Amygdala (tissue), 56 donors: ENCODE data around the gene TTC24.
A peak's percentile ranks its signal among the peaks of the same experiment; 100 is the strongest.
"Not testable (repeated sequence)": the region's sequence is repeated elsewhere in the genome, so short reads cannot be mapped to it uniquely, and the experiment has no call there.

Experiments
- DNase-seq, 56 donors: peaks; one replicate each; lab custom pipeline; 2025; lab: John Stamatoyannopoulos, UW

The TTC24 gene

DNA sequence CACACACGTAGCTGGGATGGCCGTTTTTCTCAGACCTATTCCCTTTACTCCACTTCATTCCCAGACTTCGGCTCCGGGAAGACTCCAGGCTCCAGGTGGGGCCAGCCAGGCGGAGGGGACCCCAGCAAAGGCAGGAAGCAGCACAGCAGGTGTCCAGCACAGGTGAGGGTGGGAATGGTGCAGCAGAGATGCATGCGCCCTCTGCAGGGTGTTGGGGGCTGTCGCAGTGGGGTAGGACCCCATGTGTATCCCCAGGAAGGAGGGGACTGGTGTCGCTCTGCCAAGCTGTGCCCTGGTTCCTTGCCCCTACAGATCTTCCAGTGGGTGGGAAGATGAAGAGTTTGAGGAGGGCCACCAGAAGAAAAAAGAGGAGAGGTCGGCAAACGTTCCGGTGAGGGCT lies 5.3 kb downstream of the TTC24 start:
- no peak for DNase-seq

DNA sequence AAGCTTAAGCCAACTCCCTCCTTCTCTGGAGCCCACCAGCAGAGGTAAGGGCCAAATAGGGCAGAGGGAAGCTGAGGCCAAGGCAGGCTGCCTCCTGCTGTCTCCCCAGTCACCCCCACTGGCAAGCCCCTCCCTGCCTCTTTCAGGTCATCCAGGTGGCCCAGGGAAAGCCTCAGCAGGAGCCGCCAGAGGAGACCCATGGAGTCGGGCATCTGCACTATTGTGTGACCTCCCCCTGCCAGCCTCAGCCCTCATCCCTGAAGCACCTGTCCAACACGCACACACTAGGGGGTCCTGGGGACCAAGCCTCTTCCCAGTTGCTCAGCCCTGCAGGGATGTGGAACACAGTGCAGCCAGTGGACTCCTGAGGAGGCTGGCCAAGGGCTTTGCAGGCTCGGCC lies 6.8 kb downstream of the TTC24 start:
- no peak for DNase-seq

DNA sequence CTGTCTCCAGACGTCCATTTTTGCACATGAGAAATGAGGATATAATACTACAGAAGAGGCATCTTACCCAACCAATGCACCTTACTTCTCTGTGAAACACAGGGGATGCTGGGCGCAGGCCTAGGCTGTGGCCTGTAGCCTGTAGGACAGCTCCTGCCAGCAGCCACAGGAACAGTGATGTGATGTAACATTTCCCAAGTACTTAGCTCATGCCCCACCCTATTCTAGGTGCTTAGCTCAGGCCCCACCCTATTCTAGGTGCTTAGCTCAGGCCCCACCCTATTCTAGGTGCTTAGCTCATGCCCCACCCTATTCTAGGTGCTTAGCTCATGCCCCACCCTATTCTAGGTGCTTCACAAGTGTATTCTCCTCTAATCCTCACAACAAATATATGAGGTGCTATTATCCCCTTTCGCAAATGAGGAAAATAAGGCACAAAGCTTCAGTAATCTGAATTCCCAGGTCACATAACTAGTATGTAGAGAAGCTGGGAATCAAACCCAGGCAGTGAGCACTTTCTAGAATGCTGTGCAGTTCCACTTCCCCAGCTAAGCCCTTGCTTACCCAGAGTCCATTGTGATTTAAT lies 7.5 kb downstream of the TTC24 start:
- no peak for DNase-seq

DNA sequence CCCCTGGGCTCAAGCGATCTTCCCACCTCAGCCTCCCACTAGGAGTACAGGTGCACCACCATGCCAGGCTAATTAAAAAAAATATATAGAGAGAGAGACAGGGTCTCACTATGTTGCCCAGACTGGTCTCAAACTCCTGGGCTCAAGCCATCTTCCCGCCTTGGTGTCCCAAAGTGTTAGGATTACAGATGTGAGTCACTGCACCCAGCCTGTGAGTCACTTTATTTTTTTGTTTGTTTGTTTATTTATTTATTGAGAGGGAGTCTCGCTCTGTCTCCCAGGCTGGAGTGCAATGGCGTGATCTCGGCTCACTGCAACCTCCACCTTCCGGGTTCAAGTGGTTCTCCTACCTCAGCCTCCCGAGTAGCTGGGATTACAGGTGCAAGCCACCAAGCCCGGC lies 8.4 kb downstream of the TTC24 start:
- DNase-seq, result not testable (repeated sequence)

DNA sequence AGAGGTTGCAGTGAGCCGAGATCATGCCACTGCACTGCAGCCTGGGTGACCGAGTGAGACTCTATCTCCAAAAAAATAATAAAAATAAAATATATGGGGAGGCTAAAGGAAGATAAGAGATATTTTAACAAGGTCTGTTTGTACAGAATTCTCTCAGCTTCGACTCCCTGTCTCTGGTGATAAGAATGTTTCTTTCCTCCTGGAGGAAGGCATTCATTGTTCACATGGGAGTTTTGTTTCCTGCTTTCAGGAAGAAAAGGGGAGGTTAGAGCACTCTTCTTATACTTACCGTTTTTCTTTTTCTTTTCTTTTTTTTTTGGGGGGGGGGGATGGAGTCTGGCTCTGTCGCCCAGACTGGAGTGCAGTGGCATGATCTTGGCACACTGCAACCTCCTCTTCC lies 10.0 kb downstream of the TTC24 start:
- DNase-seq, result no peak

DNA sequence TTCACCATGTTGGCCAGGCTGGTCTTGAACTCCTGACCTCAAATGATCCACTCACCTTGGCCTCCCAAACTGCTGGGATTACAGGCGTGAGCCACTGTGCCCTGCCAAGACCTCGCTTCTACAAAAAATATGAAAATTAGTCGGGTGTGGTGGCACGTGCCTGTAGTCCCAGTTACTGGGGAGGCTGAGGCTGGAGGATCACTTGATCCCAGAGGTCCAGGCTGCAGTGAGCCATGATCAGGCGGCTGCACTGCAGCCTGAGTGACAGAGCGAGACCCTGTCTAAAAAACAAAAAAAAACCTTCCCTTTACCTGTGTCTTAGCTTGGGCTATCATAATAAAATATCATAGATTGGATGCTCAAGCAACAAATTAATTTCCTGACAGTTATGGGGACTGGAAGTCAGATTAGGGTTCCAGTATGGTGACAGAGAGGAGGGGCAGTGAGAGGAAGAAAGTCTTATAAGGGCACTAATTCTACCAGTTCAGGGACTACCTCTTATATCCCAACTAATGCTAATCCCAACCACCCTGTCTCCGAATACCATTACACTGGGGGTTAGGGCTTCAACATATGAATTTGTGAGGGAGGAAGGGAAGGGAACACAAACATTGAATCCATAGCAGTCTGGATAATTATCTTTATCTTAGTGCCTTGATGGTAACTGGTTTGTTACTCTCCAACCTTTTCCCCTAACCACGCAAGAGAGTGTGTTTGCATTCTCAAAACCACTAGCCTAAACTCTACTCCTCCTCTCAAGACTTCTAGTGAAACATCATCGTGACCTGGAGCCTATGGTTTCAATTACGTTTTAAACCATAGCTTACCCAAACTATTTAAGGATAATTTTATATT lies 11.0 kb downstream of the TTC24 start:
- DNase-seq, result no peak

DNA sequence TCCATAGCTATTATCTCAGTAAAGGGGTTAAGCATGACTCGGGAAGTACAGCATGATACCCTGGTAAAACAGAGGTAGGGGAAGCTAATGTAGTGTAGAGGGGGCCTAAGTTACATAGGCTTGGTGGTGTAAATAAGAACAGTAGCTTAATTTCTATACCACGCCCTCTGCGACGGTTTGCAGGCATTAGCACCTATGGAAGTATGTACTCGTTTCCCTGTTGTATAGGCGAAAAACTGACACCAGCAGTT lies 11.6 kb downstream of the TTC24 start:
- DNase-seq, result no peak

DNA sequence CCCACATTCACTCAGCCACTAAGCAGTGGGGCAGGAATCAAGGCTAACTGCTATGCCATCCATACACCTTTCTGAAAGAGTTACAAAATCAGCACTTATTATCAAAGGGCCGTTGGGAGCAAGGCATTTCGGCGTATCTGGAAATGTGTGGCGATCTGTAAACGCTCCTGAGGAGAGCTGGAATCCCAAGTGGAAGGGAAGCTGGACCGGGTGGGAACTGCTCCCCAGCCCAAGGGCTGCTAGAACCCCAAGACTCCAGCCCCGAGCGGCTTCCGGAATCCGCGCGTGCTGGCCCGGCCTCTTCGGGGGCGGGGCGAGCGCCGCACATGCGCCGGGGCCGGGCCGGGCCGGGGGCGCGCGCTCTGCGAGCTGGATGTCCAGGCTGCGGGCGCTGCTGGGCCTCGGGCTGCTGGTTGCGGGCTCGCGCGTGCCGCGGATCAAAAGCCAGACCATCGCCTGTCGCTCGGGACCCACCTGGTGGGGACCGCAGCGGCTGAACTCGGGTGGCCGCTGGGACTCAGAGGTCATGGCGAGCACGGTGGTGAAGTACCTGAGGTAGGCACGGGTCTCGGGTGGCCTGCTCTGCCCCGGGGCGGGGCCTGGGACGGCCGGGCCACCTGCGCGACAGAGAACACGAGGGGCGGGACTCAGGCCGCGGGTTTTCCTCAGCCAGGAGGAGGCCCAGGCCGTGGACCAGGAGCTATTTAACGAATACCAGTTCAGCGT lies 12.1 kb downstream of the TTC24 start, which contains the start of gene NAXE:
Gene NAXE, plus strand, starts transcription at position 345 of the 726 bp plus-strand sequence. Its CDS starts 29 bp downstream, at position 374.
- peak in 52 of 56 donors; percentile 21 to 83 (median 62) for DNase-seq

DNA sequence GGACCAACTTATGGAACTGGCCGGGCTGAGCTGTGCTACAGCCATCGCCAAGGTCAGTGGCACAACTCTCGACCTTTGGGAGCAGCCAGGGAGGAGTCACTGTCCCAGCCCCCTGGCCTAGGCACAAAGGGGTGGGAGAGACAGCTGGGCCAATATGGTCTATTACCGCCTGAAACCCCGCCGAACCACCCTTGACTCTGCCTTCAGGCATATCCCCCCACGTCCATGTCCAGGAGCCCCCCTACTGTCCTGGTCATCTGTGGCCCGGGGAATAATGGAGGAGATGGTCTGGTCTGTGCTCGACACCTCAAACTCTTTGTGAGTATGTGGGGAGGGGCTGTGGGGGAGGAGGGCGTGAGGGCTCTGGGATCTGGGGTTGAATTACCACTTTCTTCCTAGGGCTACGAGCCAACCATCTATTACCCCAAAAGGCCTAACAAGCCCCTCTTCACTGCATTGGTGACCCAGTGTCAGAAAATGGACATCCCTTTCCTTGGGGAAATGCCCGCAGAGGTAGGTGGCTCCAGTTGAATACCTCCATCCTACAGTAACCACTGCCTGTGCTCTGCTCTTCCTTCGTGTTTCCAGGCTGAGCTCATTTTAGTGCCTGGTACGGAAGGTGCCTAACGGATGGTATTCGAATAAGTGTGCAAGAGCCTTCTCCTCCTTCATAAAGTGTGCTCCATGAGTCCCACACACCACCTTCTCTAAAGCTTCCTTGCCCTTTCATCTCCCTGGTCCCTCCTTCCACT lies 12.8 kb downstream of the TTC24 start:
- no peak for DNase-seq

DNA sequence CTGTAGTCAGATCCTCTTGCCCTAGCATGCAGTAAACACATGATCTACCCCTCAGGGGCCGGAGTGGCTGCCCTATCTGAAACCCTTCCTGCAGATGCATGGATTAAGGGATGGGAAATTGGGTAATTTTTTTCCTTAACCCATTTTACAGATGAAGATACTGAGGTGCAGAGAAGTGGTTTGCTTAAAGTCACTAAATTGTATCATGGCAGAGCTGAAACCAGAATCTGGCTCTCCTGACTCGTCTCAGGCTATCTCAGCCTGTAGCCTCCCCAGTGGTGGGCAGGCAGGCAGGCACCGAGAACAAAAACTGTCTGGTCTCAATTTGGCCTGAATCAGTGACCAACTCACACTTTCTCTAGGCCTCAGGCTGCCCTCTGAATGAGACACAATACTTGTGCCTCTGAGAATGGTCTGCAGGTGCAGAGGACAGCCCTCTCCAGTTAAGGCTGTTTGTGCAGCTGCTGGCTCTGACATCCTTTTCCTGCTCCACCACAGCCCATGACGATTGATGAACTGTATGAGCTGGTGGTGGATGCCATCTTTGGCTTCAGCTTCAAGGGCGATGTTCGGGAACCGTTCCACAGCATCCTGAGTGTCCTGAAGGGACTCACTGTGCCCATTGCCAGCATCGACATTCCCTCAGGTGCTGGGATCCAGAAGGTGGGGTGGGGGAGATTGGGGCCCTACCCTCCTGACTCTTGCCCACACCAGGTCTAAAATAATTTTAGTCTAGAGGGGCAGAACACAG lies 13.6 kb downstream of the TTC24 start:
- DNase-seq, result no peak

DNA sequence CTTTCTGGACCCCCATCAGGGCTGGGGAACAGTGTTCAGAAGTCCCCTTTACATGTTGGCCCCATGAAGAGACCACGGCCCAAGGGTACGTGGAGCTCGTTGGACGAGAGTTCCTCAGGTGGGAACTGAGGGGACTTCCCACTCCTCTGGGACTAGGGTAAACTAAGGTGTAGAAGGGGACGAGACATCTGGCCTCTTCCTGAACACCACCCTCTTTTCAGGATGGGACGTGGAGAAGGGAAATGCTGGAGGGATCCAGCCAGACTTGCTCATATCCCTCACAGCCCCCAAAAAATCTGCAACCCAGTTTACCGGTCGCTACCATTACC lies 14.1 kb downstream of the TTC24 start:
- no peak for DNase-seq

DNA sequence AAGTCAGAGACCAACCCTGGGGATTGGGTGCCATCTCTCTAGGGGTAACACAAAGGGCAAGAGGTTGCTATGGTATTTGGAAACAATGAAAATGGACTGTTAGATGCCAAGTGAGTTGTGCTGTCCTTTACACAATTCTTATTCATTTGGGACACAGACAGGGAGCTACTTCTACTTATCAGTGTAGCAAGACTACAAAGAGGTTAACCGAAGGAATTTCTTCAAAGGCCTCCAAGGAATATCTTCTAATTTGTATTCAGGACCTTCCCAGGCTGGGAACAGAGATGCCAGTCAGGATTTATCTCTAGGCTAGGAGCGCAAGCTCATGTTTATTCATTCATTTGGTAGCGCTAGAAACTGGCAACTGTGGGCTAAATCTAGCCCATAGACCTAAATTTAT lies 14.7 kb downstream of the TTC24 start:
- DNase-seq, result no peak

DNA sequence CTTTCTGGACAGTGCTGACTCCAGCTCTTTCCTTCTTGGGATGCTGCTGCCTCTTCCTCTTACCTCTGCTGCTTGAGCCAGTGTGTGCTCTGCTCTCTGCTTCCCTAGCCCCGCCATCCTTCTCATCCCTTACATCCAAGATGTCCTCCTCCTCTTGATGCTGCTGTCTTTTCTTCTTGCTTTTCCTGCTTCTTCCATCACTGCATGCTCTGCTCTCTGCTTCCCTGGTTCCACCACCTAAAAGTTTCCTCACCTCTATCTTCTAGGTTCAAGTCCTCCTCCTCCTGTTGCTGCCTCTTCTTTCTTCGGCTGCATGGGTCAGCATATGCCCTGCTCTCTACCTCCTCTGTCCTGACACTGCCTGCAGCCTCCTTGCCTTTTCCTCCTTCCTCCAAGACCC lies 15.5 kb downstream of the TTC24 start:
- DNase-seq, result no peak

DNA sequence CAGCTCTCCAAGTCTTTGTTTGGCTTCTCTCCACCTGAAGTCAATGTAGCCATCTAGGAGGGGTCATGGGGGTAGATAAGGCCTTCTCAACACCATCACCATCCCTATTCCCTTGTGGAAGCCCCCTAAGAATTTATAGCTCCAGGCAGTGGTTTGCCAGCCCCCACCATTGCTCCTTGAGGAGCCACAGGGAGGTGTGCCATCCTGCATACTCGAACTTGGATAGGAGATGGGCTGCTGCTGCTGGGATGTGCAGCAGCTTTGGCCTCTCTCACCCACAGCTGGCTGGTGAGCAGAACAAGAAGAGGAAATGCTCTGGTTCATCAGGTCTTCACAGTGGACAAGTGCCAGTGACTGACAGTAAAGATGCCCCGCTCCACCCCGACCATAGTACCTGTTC lies 16.9 kb downstream of the TTC24 start:
- DNase-seq, result no peak

DNA sequence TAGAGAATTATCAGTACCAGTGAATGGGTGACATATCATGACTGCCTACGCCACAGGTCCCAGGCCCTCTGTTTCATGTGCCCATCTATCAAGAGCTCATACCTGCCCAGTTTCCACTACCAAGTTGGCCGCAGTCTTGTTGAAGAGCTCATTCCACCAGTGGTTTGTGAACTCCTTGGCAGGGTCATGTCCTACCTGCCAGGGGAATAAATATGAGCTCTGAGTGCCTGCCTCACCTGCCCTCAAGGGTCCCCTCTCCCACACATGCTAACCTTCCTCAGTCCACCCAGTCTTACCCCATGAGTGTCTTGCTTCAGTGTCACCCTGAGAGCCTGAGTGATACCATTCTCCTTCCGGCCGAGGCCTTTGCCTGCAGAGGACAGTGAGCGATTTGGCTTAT lies 18.6 kb downstream of the TTC24 start:
- no peak for DNase-seq

DNA sequence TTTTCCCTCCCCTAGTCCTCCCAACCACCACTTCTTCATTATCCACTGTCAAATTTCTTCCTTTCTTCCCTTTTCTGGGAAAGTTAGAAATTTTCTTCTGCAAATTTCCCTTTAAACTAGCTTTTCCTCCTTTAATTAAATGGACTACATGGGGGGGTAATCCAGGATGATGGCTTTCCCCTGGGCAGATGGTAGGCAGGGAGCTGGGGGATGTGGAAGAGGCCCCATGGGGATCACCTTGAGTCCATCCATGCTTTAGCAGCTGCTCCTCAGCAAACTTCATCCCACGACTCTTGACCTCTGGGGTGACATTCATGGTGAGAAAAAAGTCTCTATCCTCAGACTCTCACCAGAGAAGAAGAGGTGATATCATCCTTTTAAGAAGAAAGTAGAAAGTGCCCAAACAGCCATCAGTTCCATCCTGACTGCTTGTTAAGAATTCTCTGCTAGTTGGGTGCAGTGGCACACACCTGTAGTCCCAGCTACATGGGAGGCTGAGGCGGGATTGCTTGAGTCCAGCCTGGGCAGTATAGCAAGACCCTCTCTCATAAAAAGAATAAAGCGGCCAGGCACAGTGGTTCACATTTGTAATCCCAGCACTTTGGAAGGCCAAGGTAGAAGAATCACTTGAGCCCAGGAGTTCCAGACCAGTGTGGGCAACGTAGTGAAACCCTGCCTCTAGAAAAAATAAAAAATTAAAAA lies 19.4 kb downstream of the TTC24 start:
- DNase-seq, result no peak

DNA sequence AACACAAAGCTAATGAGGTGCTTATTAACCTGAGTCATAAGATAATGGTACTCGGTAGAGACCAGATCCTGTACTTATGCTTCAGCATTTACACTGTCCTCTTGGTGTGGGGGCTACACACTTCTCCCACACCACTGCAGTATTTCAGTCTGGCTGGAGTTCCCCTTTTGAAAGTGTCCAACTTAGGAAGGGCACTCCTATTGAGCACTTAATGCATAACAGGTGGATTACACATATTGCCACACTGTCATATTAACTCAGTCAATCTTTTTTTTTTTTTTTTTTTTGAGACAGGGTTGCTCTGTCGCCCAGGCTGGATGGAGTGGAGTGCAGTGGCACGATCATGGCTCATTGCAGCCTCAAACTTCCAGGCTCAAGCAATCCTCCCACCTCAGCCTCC lies 20.3 kb downstream of the TTC24 start:
- no peak for DNase-seq

DNA sequence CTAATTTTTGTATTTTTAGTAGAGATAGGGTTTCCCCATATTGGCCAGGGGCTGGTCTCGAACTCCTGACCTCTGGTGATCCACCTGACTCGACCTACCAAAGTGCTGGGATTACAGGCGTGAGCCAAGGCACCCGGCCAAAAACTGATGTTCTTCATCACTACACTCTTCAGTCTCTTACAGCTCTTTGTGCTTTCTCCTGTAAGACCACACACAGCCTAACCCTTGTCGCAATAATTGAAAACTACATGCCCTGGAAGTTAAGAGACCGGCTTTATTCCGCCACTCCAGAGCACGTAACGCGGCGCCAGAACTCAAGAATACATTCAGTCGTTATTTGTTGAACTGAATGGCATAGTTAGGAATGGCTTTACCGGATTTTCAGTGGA lies 21.2 kb downstream of the TTC24 start:
- DNase-seq, result no peak

DNA sequence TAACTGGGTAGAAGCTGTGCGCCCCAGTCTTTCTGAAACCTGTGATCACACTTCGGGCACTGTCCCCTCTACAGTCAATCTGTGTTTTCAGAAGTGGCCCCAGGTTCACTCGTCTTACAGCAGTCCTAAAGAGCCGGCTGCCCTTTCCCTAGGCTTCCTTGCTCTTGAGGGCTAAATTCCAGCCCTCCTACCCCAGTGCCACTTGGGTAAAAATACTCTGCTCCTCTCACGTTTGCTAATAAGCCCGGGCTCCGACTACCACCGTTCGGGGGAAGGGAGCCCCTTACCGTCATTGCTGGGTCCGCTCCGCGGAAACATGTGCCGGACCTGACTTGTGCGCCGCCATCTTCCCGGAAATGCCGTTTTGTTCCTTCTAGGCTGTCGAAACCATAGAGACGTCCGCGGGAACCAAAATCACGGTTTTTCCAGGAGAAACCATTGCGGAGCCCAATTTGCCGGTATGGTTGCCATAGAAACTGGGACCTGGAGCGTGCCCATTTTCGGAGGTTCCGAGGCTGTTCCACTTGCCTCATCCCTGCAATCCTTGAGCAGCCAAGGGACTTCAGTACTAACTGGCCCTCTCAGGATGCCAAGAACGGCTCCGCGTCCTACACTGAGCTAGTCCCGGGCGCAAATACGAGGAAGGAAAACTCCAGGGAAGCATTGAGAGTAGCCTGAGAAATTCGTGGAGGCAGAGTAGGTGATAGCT lies 21.8 kb downstream of the TTC24 start, which contains the start of gene GPATCH4:
Gene GPATCH4, minus strand, starts transcription at position 358 of the 709 bp plus-strand sequence.
- DNase-seq, result peak in 53 of 56 donors; percentile 30 to 89 (median 73)
